GM21737 (cell line): ENCODE data around the gene ADAM20.
"Not testable (repeated sequence)": the region's sequence is repeated elsewhere in the genome, so short reads cannot be mapped to it uniquely, and the experiment has no call there.

Source experiments
- ATAC-seq: cut with Tn5 transposase; IDR thresholded peaks from one replicate; pipeline ENCODE4 v1.9.1; 2021; ENCODE audit warnings: mild to moderate bottlenecking, moderate library complexity; ENCODE audit not compliant: unreplicated experiment

ADAM20 gene

DNA sequence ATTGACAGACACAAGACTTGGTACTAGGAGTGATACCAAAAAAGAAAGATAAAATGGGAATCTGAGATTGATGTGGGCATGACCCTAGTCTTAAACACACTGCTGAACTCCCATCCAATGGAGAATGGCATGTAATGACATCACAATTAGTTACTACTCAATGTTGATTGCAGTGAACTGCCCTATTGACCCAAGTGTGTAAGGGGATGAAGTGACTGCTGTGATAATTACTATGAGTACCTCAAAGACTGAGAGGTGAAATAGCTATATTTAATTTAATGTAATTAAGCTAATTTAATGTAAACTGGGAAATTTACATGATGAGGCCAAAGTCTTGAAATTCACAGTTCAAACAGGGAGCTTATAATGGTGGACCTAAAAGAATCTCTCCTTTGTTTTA, at the start of gene ADAM20:
Gene ADAM20, minus strand, starts transcription at position 101 of the 400 bp plus-strand sequence. CDS start 10,247 bp downstream, outside the sequence.
- no peak for ATAC-seq

DNA sequence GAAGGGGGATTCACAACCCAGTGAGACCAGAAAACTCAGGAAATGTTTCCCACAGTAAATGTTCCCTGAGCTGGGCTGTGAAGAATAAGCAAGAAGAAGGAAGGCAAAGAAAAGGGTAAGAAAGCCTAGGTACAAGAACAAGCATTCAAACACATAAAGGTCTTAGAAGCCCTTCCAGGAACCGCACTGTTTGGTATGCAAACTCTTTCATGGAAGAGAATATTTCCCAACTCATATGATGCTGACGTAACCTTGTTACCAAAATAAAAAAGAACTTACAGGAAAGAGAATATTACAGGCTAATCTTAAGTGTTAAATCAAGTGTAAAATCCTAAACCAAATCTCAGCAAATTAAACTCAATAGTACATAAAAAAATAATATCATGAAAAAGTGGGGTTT, 42.1 kb upstream of the ADAM20 start:
- ATAC-seq: no peak

DNA sequence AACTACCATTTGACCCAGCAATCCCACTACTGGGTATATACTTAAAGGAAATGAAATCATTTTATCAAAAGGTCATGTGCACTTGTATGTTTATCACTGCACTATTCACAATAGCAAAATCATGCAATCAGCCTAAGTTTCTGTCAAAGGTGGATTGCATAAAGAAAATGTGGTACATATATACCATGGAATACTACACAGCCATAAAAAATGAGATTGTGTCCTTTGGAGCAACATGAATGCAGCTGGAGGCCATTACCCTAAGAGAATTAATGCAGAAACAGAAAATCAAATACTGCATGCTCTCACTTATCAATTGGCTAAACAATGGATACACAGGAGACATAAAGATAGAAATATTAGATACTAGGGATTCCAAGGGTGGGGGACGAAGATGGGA, 38.2 kb upstream of the ADAM20 start:
- ATAC-seq: no peak

DNA sequence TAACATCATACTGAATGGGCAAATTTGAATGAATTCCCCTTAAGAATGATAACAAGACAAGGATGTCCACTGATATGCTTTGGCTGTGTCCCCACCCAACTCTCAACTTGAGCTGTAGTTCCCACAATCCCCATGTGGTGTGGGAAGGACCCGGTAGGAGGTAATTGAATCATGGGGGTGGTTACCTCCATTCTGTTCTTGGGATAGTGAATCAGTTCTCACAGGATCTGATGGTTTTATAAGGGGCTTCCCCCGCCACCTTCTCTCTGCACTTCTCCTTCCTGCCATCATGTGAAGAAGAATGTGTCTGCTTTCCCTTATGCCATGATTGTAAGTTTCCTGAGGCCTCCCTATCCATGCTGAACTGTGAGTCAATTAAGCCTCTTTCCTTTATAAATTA, 36.3 kb upstream of the ADAM20 start:
- no peak for ATAC-seq

DNA sequence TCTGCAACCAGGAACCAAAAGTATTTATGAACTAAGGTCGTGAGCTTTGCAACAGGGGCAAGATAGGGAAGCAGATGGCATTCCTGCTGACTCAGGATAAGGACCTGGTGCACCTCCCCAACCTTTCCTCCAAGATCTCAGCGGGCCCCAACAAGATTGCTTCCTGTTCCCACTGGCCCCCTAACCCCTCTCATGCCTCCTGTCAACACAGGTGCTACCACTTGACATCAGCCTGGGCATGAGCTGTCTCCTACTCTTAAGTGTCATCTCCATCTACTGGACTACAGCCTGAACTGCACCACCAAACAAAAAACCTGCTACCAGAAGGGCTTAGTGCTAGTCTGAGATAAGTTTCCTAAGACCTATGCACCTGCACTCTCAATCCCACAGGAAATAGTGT, 33.0 kb upstream of the ADAM20 start:
- no peak for ATAC-seq

DNA sequence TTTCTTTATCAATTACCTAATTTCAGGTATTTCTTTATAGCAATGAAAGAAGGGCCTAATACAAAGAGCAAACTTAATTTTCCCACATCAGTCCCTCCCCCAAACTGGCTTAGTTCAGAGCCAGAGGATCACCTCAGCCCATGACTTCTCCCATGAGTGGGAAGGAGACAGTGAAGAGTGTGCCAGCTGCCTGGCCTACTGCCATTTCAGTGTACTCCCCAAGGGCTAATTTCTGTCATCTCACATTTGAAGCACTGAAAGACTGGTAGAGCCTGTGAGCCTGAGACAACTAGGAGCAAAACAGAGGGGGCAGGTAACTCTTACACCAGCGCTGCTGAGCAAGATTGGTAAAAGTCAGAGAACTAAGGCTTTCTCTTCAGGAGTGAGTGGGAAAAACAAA, 29.1 kb upstream of the ADAM20 start:
- no peak for ATAC-seq

DNA sequence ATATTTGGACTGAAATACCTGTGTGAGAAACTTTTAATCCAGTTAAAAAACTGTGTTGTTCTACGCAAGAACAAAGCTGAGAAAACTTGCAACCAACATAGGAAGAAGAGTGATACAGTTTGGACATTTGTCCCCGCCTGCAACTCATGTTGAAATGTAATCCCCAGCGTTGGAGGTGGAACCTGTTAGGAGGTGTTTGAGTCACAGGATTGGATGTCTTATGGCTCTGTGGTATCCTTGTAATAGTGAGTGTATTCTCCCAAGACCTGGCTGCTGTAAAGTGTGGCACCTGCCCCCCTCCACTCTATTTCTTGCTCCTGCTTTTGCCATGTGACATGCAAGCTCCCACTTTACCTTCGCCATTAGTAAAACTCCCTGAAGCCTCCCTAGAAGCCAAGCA, 28.6 kb upstream of the ADAM20 start:
- no peak for ATAC-seq

DNA sequence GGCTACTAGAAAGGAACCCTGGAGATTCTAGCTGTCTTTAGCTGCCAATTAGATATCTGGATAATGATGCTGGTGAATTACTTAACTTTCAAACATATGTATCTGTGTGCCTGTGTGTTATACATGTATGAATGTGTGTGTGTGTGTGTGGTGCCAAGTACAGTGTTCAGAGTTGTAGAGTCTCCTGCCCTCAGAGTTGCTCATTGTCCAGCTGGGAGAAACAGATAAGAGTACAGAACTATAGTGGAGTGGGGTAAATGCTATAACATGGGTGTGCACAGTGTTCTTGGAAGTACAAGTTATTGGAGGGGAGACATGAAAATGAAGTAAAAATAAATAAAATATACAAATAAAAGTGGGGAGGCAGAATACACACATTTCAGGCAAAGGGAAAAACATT, 23.6 kb upstream of the ADAM20 start:
- ATAC-seq: no peak

DNA sequence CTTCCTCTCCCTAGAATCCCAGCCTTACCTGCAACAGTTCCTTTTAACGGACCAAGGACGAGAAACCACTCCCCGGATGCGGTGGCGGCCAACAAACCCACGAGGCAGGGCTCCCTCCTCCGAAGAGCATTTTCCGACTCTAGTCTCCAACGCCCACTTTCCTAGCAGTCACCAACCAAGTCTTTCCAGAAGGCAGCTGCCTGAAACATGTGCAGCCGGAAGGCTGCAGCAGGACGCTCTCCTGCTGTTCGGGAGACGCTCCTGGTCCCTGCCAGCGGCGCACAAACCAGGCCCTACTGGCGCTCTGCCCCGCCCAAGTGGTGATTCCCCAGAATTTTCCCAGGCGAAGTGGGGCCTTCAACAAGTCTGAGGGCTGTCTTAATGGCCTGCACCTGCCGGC, 21.1 kb upstream of the ADAM20 start:
- ATAC-seq: no peak

DNA sequence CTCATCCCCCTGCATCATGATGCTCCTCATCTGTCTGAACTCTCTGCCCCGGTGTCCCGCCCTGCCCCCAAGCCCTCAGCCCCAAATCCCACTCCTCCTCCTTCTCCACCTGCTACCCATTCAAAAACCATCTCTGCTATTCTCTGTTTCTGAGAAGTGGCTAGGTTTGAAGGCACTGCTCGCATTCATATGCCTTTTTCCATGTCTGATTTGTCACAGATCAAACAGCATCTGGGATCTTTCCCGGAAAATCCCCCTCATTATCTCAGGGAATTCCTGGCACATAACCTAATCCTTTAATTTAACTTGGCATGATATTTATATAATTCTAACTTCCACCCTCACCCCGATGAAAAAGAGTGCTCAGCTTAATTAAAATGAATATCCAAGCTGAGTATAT, 3.3 kb upstream of the ADAM20 start:
- no peak for ATAC-seq

DNA sequence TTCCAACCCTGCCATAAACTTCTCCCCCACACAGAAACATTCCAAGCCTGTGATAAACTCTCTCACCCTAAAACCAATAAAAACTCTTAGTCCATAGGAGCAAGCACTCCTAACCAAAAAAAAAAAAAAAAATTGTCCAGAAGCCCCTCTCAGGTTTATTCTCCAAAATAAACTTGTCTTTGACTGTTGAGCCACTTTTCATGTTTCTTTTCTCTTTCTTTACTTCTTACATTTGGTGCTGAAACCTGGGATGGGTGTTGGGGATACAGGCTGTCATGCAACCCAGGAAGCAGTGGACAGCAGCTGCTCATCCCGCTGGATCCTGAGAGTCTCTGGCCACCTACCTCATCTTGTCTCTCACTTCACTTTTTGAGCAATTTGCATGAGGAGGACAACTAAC, 2.0 kb upstream of the ADAM20 start:
- no peak for ATAC-seq

DNA sequence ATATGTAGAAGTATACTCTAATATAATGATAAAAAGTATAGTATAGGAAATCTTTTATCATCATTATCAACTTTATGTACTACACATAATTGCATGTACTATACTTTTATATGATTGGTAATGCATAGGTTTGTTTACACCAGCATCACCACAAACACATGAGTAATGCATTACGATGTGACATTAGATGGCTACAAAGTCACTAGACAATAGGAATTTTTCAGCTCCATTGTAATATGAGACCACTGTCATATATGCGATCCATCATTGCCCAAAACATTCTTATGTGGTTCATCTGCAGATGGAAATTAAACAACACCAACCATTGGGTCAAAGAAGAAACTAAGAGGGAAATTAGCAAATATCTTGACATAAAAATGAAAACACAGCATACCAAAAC, 4.4 kb downstream of the ADAM20 start:
- ATAC-seq: no peak

DNA sequence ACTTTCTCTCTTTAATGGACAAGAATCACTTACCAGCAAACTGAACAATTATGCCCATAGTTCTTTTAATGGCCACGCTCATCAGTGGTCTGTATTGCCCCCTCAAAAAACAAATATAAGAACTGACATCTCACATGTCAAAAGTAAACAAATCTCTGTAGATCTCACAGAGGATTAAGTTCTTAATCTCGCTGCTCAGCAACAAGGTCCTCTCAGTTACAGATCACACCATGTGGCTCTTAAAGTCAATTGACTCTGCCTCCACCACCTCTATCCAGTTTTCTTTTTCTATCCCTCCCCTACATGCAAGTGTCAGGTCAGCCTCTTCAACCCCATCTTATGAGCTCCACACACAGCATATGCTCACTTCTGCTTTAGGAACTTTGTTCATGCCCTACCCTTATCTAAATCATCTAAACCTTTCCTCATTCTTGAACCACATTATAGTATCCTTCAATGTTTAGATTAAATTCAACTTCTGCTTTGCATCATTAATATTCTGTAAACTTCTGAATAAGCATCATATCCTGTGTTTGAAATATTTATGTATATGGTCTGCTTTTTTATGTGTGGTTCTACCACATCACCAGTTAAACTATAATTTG, 7.2 kb downstream of the ADAM20 start:
- ATAC-seq: no peak

DNA sequence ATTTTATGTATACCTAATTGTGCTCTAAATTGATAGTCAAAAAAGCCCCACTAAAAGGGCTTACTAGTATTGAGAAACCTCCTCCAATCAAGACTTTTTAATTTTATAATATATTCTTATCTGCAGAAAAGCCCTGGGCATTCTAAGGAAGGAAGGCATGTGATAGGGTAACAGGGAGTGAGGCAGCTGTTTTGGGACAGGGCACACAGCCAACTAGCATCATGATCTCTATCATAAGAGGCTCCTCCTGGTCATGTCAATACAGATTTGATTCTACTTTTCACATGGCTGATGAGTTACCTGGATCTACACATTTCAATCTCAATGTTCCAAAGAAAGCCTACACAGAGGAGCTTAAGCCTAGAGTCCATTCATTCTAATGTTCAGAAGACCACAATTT, 9.1 kb downstream of the ADAM20 start:
- no peak for ATAC-seq

DNA sequence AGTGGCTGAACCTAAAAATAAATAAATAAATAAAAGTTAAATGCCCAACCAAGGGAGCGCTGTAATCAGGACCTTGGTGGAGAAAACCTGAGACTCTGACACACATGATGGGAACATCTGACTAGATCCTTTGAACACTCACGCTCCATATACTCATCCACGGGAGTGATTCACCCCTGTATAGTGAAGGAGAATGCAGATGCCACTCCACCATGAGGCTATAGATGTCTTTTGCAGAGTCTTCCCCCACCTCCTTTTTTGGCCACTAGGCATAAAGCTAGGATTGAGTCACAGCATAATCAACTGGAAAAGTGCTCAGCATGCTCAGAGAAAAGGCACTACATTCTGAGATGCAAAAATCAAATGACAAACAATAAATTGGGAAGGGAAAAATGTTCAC, 19.0 kb downstream of the ADAM20 start:
- ATAC-seq: no peak

DNA sequence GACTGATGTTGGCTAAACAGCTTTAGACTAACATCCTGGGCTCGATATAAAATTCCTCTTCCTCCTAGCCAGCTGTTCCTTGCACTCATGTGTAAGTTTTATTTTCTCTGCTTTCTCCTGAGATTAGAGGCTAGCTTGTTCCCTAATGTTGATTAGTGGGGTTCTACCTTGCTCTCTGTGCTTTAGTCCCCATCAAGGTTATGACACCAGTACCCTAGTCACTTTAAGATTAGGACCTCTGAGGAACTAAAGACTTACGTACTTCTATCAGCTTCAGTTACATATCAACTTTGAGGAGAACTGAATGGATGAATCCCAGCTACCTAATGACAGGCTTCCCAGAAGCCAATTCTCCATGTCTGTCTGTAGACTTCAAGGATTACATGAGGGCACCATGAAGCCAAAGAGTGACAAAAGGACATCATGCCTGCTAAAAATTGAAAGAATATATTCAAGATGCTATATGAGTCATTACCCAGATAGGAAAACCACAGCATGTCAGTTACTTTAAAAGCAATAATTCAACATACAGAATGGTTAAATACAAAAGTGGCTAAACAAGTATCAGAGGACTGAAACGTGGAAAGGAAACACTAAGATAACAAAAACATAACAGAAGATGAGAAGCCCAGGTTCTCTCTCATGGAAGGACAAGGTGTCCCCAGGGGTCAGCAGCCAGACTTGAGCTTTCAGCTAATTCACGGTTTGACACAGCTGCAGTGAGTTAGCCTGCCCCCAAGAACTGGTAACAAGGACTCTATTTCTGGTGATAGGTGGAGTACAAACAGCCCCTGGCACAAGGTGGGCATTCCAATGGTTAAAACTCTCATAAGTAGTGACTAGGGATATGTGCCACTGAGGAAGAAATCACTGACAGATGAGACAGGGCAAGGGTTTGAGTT, 20.4 kb downstream of the ADAM20 start:
- ATAC-seq: no peak

DNA sequence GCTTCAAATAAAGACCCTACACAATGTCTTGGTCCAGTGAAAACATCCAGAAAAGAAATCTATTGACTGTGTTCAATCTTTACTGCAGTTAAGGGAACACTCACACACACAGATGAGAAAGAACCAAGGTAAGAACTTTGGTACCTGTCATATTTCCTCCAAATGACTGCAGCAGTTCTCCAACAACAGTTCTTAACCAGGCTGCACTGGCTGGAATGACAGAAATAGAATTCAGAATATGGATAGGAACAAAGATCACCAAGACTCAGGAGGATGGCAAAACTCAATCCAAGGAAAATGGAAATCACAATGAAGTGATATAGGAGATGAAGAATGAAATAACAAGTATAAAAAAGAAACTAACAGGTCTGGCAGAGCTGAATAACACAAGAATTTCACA, 36.6 kb downstream of the ADAM20 start:
- ATAC-seq: no peak

DNA sequence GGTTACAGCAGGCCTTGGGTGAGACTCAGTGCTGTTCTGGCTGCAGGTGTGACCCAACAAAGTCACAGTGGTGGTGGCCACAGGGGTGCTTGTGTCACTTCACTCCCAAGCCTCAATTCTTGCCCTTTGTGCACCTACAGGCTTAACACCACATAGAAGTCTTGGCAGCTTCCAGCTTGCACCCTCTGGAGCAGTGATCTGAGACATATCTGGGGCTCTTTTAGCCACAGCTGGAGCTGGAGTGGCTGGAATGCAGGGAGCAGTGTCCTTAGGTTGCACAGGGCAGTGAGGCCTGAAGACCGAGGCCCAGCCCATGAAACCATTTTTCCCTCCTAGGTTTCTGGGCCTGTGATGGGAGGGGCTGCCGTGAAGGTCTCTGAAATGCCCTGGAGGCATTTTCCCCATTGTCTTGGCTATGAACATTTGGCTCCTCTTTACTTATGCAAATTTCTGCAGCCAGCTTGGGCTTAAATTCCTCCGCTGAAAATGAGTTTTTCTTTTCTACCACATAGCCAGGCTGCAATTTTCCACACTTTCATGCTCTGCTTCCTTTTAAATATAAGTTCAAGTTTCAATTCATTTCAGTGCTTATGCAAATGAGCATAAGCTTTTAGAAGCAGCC, 45.1 kb downstream of the ADAM20 start:
- no peak for ATAC-seq

DNA sequence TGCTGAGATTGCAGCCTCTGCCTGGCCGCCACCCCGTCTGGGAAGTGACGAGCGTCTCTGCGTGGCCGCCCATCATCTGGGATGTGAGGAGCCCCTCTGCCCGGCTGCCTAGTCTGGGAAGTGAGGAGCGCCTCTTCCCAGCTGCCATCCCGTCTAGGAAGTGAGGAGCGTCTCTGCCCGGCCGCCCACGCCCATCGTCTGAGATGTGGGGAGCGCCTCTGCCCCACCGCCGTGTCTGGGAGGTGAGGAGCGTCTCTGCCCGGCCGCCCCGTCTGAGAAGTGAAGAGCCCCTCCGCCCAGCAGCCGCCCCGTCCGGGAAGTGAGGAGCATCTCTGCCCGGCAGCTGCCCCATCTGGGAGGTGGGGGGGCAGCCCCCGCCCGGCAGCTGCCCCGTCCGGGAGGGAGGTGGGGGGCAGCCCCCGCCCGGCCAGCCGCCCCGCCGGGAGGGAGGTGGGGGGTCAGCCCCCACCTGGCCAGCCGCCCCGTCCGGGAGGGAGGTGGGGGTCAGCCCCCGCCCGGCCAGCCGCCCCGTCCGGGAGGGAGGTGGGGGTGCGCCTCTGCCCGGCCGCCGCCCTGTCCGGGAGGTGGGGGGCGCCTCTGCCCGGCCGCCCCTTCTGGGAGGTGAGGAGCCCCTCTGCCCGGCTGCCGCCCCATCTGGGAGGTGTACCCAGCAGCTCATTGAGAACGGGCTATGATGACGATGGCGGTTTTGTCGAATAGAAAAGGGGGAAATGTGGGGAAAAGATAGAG, 57.3 kb downstream of the ADAM20 start:
- not testable (repeated sequence) for ATAC-seq

DNA sequence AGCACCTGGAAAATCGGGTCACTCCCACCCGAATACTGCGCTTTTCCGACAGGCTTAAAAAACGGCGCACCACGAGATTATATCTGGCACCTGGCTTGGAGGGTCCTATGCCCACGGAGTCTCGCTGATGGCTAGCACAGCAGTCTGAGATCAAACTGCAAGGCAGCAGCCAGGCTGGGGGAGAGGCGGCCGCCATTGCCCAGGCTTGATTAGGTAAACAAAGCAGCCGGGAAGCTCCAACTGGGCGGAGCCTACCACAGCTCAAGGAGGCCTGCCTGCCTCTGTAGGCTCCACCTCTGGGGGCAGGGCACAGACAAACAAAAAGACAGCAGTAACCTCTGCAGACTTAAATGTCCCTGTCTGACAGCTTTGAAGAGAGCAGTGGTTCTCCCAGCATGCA, 59.3 kb downstream of the ADAM20 start:
- not testable (repeated sequence) for ATAC-seq

DNA sequence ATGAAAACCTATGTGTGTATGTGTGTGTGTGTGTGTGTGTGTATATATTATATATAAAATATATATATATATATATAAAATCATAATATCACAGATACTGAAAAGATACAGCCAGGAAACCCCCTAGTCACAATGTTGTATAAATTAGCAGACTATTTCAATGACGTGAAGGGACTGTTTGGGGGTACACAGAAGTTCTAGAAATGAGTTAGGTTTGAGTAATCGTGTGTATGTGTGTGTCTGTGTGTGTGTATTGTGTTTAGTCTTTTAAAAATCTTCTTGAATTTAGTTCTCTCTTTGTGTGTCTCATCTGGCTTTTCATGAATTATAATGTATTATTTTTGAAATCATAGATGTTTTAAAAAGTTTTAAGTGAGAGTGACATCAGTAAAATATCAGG, 61.0 kb downstream of the ADAM20 start:
- ATAC-seq: no peak
